Esophagus muscularis mucosa (tissue), 4 donors: ENCODE data around the gene NUCKS1. TPM values are rescaled to one million over a fixed set of nuclear protein-coding genes. Genes with fewer than 3 reads are reported as not detected.

Source experiments
- DNase-seq: peaks from one replicate; pipeline ENCODE4 v3.0.0-alpha.2; 2017; ENCODE audit errors: extremely low spot score
- H3K27ac ChIP-seq, 4 donors: fragments of 200-600 bp; sonication (generic); replicated peaks in 1 of 4; 1 replicate in 3 of 4; 2 replicates in 1 of 4; pipeline ENCODE4 v1.5.1; 2016 to 2019; ENCODE audit warnings: mild to moderate bottlenecking in 1 of 4
- H3K27me3 ChIP-seq, 4 donors: fragments of 200-600 bp; sonication (generic); one replicate each; pipeline versions ENCODE4 v1.5.1 to v1.6.0; 2016 to 2019
- H3K36me3 ChIP-seq, 4 donors: fragments of 200-600 bp; sonication (generic); one replicate each; pipeline ENCODE4 v1.5.1; 2016 to 2019
- H3K4me1 ChIP-seq, 4 donors: fragments of 200-600 bp; sonication (generic); one replicate each; pipeline ENCODE4 v1.5.1; 2016 to 2019
- H3K4me3 ChIP-seq, 4 donors: fragments of 200-600 bp; sonication (generic); 1 replicate in 2 of 4; 2 replicates in 2 of 4; pipeline ENCODE4 v1.5.1; 2016 to 2019; ENCODE audit warnings: mild to moderate bottlenecking in 4 of 4, moderate library complexity in 1 of 4
- H3K9me3 ChIP-seq, 4 donors: fragments of 200-600 bp; sonication (generic); 1 replicate in 3 of 4; 2 replicates in 1 of 4; pipeline ENCODE4 v1.5.1; 2016 to 2019
- CTCF ChIP-seq, 3 experiments: fragments of 200-600 bp in 2 of 3; fragments of 450-650 bp in 1 of 3; sonication (generic) in 2 of 3; IDR thresholded peaks; one replicate each; pipeline ENCODE4 v1.5.1; 2017 to 2019; ENCODE audit warnings: antibody characterized with exemption in 3 of 3, mild to moderate bottlenecking in 2 of 3, moderate library complexity in 1 of 3
- EP300 ChIP-seq: sonication (generic); formaldehyde crosslinking; IDR thresholded peaks from one replicate; pipeline ENCODE4 v1.6.1; 2017; ENCODE audit warnings: antibody characterized with exemption
- POLR2A ChIP-seq: fragments of 450-650 bp; IDR thresholded peaks from one replicate; pipeline ENCODE4 v1.6.1; 2017; ENCODE audit warnings: antibody characterized with exemption, moderate library complexity, mild to moderate bottlenecking, low read depth
- POLR2AphosphoS5 ChIP-seq, 2 donors: sonication (generic); formaldehyde crosslinking; IDR thresholded peaks; one replicate each; pipeline ENCODE4 v1.6.1; 2017; ENCODE audit warnings: antibody characterized with exemption in 2 of 2
- WGBS: methylation state at CpG from one replicate; pipeline ENCODE4 v1.1.5; 2018; 5-methylcytosine and 5-hydroxymethylcytosine counted together
- intact Hi-C: fragments of 100-400 bp; cut with DNase I; formaldehyde crosslinking; loops from one replicate; pipeline ENCODE4 v1.15.1; 2023
- total RNA-seq, 4 donors: library from RNA; depleted of rRNA; stranded (reverse); fragments of >200 nt; gene quantifications; one replicate each; pipeline versions ENCODE4 v1.1.0 to v1.2.1, GENCODE V29; 2016

Gene NUCKS1
- total RNA-seq, 4 donors from 2014 or later = 111 to 120 (median 116) TPM

- Histone ChIP-seq H3K4me1 (peaks cover 0 to 10% (median 8%) of the 10 kb centered on the region in 4 donors), H3K36me3 (peaks cover 0 to under 1% (median 0%) of the 10 kb centered on the region in 4 donors), H3K9me3 (no peaks in the 10 kb centered on the region), H3K27ac (no peak overlapping the region), H3K4me3 (no peak overlapping the region), H3K27me3 (no peaks in the 10 kb centered on the region)
- no peak for DNase-seq
- WGBS = 100% methylated on average over 2 of the region's 2 CpGs
- intact Hi-C loops = no loop called here
- TF ChIP-seq EP300 = no peak
- no peak for TF ChIP-seq POLR2A
- TF ChIP-seq CTCF (IDR thresholded peaks at IDR 0.05) = no peak
- no peak for TF ChIP-seq POLR2AphosphoS5 (IDR thresholded peaks at IDR 0.05)
Observed at GRCh38 chr1:205764578-205764977, 14.6 kb upstream of the NUCKS1 start.

GRCh38 chr1:205763980-205764379, 14.0 kb upstream of the NUCKS1 start:
- no peak overlapping the region for H3K27ac ChIP-seq
- intact Hi-C loops = no loop called here
- TF ChIP-seq POLR2A = no peak
- TF ChIP-seq CTCF (IDR thresholded peaks at IDR 0.05) = no peak
- TF ChIP-seq POLR2AphosphoS5 (IDR thresholded peaks at IDR 0.05) = no peak
- no peak for TF ChIP-seq EP300
- no peak for DNase-seq
- no peaks in the 10 kb centered on the region for H3K9me3 ChIP-seq
- no peaks in the 10 kb centered on the region for H3K36me3 ChIP-seq
- no peak overlapping the region for H3K4me3 ChIP-seq
- peaks cover 0 to 4% (median 2%) of the 10 kb centered on the region in 4 donors for H3K4me1 ChIP-seq
- H3K27me3 ChIP-seq = no peaks in the 10 kb centered on the region

GRCh38 chr1:205760606-205761005, 10.6 kb upstream of the NUCKS1 start:
- 87% methylated on average over 3 of the region's 3 CpGs for WGBS
- H3K4me1 ChIP-seq = no peaks in the 10 kb centered on the region
- H3K27ac ChIP-seq = no peak overlapping the region
- H3K36me3 ChIP-seq = no peaks in the 10 kb centered on the region
- no peaks in the 10 kb centered on the region for H3K9me3 ChIP-seq
- intact Hi-C loops = no loop called here
- no peak overlapping the region for H3K4me3 ChIP-seq
- no peaks in the 10 kb centered on the region for H3K27me3 ChIP-seq
- DNase-seq = no peak
- TF ChIP-seq POLR2A (no peak), CTCF (IDR thresholded peaks at IDR 0.05) (no peak), EP300 (no peak), POLR2AphosphoS5 (IDR thresholded peaks at IDR 0.05) (no peak)

GRCh38 chr1:205756552-205756951, 6.6 kb upstream of the NUCKS1 start:
- TF ChIP-seq EP300 (no peak), POLR2AphosphoS5 (IDR thresholded peaks at IDR 0.05) (no peak), CTCF (IDR thresholded peaks at IDR 0.05) (no peak), POLR2A (no peak)
- WGBS = 95% methylated on average over 3 of the region's 3 CpGs
- DNase-seq = no peak
- intact Hi-C loops = no loop called here
- Histone ChIP-seq H3K27me3 (no peaks in the 10 kb centered on the region), H3K4me3 (no peak overlapping the region), H3K9me3 (no peaks in the 10 kb centered on the region), H3K36me3 (no peaks in the 10 kb centered on the region), H3K27ac (no peak overlapping the region), H3K4me1 (no peaks in the 10 kb centered on the region)

- intact Hi-C loops = no loop called here
- Histone ChIP-seq H3K4me3 (no peak overlapping the region), H3K27ac (no peak overlapping the region), H3K9me3 (no peaks in the 10 kb centered on the region), H3K36me3 (no peaks in the 10 kb centered on the region), H3K27me3 (no peaks in the 10 kb centered on the region), H3K4me1 (peaks cover 0 to 6% (median 5%) of the 10 kb centered on the region in 4 donors)
- no peak for TF ChIP-seq EP300
- TF ChIP-seq CTCF (IDR thresholded peaks at IDR 0.05) = no peak
- TF ChIP-seq POLR2A = no peak
- no peak for TF ChIP-seq POLR2AphosphoS5 (IDR thresholded peaks at IDR 0.05)
- WGBS = 89% methylated on average over 5 of the region's 5 CpGs
- DNase-seq = no peak
Observed at GRCh38 chr1:205754857-205755256, 4.9 kb upstream of the NUCKS1 start.
